Neural crest cell (in vitro differentiated cells): Measurements from ENCODE around the gene CENATAC. TPM values are rescaled to one million over a fixed set of nuclear protein-coding genes. Genes with fewer than 3 reads are reported as not detected.
"Not testable (repeated sequence)": the region's sequence is repeated elsewhere in the genome, so short reads cannot be mapped to it uniquely, and the experiment has no call there.

ENCODE experiments used
- DNase-seq: peaks from one replicate; pipeline ENCODE4 v3.0.0; 2021; ENCODE audit warnings: low read depth, mixed read lengths, low spot score
- H3K27ac Mint-ChIP-seq: one replicate; pipeline ENCODE4 v1.8.0; 2021; ENCODE audit warnings: mild to moderate bottlenecking, mixed read lengths; ENCODE audit not compliant: unreplicated experiment
- H3K27me3 Mint-ChIP-seq: 2 replicates; pipeline ENCODE4 v1.8.0; 2021; ENCODE audit warnings: low read depth, mild to moderate bottlenecking, mixed read lengths
- H3K36me3 Mint-ChIP-seq: 2 replicates; pipeline ENCODE4 v1.8.0; 2021; ENCODE audit warnings: low read depth, mild to moderate bottlenecking, mixed read lengths
- H3K4me1 Mint-ChIP-seq: 2 replicates; pipeline ENCODE4 v1.8.0; 2021; ENCODE audit warnings: mixed read lengths
- H3K4me3 Mint-ChIP-seq: one replicate; pipeline ENCODE4 v1.8.0; 2021; ENCODE audit warnings: mild to moderate bottlenecking, mixed read lengths
- H3K9me3 Mint-ChIP-seq: 2 replicates; pipeline ENCODE4 v1.8.0; 2021; ENCODE audit warnings: mixed read lengths
- CTCF ChIP-seq: fragments of 200-600 bp; sonication (generic); conservative IDR thresholded peaks from 2 replicates; pipeline ENCODE4 v1.5.0; 2021; ENCODE audit warnings: antibody characterized with exemption, mild to moderate bottlenecking
- total RNA-seq: library from RNA; stranded (reverse); gene quantifications from 2 replicates; pipeline ENCODE4 v1.2.1, GENCODE V29; 2021

The CENATAC gene
- total RNA-seq, 1 donor from 2014 or later, result 32.5 TPM

GRCh38 chr11:119015054-119015611 is 17.2 kb downstream of the CENATAC start:
- TF ChIP-seq CTCF, result no peak
- Mint-ChIP-seq H3K4me3 (peak overlapping the region; percentile 72), H3K27ac (no peak overlapping the region), H3K36me3 (peaks cover 44% of the 10 kb centered on the region), H3K9me3 (no peaks in the 10 kb centered on the region), H3K4me1 (peaks cover 42% of the 10 kb centered on the region), H3K27me3 (no peaks in the 10 kb centered on the region)
- no peak for DNase-seq

- no peaks in the 10 kb centered on the region for H3K9me3 Mint-ChIP-seq
- no peak overlapping the region for H3K27ac Mint-ChIP-seq
- peaks cover 38% of the 10 kb centered on the region for H3K36me3 Mint-ChIP-seq
- no peak for DNase-seq
- H3K27me3 Mint-ChIP-seq, result no peaks in the 10 kb centered on the region
- H3K4me3 Mint-ChIP-seq, result peak overlapping the region; percentile 99
- peaks cover 46% of the 10 kb centered on the region for H3K4me1 Mint-ChIP-seq
- no peak for TF ChIP-seq CTCF
Measured at GRCh38 chr11:119016216-119017009, 18.5 kb downstream of the CENATAC start.

- H3K9me3 Mint-ChIP-seq, H3K27me3 Mint-ChIP-seq, DNase-seq: not testable (repeated sequence)
- Mint-ChIP-seq H3K36me3 (peaks cover 36% of the 10 kb centered on the region), H3K27ac (peak overlapping the region; percentile 99), H3K4me1 (peaks cover 49% of the 10 kb centered on the region), H3K4me3 (peak overlapping the region; percentile 99)
Measured at GRCh38 chr11:119017377-119017776, 19.4 kb downstream of the CENATAC start.

GRCh38 chr11:119018074-119018938 is 20.4 kb downstream of the CENATAC start, which contains the start of the genes RPS25 and TRAPPC4:
Gene RPS25 (minus strand): TSS chr11:119018343. CDS start chr11:119018284, 59 bp downstream.
Gene TRAPPC4 (plus strand): TSS chr11:119018766. CDS start chr11:119018796, 30 bp downstream.
- Mint-ChIP-seq H3K27ac (peak within 1 kb of the TSS; percentile 99), H3K9me3 (no peaks in the 10 kb centered on the region), H3K27me3 (no peaks in the 10 kb centered on the region), H3K36me3 (peaks cover 32% of the 10 kb centered on the region), H3K4me3 (peak within 1 kb of the TSS; percentile 99), H3K4me1 (peaks cover 49% of the 10 kb centered on the region)
- DNase-seq, result peak; percentile 90
- no peak for TF ChIP-seq CTCF

- Mint-ChIP-seq H3K27me3 (no peaks in the 10 kb centered on the region), H3K9me3 (no peaks in the 10 kb centered on the region), H3K36me3 (peaks cover 23% of the 10 kb centered on the region), H3K27ac (no peak overlapping the region), H3K4me1 (peaks cover 49% of the 10 kb centered on the region), H3K4me3 (peak overlapping the region; percentile 99)
- no peak for DNase-seq
- TF ChIP-seq CTCF, result no peak
Measured at GRCh38 chr11:119019996-119020395, 22.1 kb downstream of the CENATAC start.
